Hematopoietic multipotent progenitor cell treated with erythropoietin and hydrocortisone succinate and interleukin-3 and kit ligand, for 15 days (in vitro differentiated cells): ENCODE measurements around the gene RNF151.
"Not testable (repeated sequence)": the region's sequence is repeated elsewhere in the genome, so short reads cannot be mapped to it uniquely, and the experiment has no call there.

ENCODE experiments used
- DNase-seq: peaks from one replicate; pipeline ENCODE4 v3.0.0-alpha.2; 2015; ENCODE audit warnings: low spot score

Gene RNF151

DNA sequence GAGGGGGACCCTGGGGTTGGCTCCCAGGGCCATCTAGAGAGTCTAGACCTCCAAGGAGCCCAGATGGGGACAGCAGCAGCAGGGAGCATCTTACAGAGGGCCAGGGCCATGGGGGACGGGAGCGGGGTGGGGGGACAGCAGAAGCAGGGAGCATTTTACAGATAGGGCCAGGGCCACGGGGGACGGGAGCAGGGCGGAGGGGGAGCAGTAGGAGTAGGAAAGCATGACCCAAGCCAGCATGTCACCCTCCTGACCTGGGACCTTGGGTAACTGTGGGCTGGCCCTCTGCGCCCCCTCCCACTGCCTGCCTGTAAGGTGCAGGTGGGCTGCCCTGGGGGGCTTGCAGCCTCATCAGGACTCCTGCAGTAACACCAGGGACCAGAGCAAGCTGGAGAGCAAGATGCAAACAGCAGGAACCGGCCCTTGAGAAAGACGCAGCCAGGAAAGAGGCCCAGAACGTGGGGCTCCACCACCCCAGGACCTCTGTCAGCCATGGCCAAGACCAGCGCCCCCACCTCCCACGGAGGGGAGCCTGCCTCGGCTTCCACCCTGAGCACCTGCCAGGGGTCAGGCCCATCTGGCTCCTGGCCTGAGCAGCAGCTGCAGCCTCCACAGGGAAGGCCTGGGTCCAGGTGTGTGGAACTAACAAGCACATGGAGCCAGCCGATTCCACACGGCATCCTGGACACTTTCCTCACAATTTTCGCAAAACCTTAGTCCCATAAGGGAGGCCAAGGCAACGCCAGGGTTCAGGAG, 40.6 kb downstream of the RNF151 start:
- DNase-seq: no peak

DNA sequence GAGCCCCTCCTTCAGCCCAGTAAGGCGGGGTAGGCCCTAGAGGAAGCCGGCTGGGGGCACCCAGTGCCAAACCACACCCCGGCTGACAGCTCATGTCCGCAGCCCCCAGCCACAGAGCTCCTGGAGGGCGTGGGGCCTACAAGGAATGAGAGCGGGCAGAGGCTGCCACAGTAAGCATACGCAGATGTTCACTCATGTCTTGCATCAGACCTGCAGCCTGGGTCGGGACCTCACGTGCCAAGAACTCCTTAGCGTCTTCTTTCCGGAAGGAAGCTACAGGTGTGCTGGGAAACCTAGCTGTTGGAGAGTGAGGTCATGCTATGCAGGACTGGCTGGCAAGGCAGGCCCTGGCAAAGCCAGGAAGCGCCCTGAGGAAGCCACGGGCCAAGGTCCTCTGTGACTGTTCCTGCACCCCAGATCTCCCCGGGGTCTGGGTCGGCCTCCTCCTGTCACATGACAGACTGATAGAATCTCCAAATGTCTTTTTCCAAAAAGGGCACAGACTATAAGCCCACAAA, 41.4 kb downstream of the RNF151 start:
- no peak for DNase-seq

DNA sequence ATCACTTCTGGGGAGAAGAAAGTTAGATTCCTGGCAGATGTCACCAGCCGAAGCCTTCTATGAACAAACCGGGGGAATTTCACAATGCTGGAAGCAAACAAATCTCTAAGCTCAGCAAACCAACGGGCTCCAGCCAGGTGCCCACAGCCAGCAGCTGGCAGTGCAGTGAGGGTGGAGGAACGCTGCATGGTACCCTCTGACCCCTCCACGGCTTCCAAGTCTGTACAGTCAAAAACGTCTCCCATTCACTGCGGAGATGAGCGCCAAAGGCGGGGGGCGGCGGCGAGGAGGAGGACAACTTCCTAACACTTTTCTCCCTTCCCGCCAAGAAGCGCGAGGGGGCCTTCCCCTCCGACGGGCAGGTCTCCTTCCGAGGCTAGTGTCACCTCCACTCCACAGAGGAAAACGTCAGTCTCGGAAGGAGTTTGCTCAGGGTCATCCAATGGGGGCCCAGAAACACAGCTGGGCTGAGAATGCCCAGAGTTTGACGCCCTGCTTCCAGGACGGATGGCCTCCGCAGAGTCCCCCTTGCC, 42.0 kb downstream of the RNF151 start:
- DNase-seq: no peak

DNA sequence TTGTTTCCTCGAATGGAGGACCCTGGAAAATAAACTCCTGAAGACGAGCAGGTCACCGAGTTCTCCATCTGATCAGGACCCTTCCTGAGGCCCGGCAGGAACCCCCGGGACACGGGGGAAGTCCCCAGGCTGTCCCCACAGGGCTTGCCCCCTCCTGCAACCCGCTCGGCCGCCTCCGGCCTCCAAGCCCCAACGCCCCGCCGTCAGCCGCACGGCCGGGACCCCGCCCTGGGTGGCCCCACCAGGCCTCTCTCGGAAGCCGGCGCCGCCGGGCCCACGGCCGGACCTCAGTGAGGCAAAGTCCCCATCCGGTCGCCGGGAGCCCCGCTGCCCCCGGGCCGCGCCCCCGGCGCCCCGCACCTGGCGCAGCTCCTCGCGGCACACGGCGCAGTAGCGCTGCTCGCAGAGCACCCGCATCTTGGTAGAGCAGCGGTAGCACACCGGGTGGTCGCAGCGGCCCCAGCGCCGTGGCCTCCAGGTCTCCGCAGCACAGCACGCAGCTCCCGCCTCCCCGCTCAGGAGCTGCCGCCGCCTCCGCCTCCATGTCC, 42.6 kb downstream of the RNF151 start:
- no peak for DNase-seq

DNA sequence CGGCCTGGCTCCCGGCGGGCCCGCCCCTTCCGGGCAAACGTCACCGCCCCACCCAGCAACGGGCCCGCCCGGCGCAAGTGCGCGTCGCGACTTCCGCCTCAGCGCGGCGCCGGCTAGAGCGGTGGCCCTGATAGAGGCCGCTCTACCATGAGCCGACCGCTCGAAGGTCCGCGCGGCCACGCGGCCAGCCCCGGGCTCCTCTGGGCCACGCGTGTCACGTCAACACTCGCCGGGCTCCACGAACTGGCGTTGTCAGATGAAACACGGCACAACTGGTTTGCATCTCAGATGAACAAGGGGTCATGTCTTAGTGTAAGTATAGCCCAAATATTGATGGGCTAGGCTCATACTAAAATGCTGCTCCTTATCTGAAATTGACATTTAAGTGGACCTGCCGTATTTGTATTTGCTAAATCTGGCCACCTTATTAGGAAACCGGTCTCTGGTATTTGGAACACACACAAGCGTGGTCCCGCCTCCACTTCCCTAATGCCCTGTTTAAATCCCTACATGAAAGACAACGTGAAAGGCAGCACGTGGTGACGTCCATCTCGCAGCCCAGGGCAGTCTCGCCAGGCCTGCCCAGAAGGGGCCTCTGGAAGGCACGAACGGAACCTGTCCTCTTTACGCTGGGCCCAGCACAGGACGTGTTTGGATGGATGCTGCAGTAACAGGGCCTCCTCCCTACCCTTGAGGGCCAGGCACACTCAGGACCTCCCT, 43.3 kb downstream of the RNF151 start, which contains the start of gene ZNF598:
ZNF598 (minus strand) TSS at position 31 of the 720 bp plus-strand sequence.
- peak; percentile 89 for DNase-seq

DNA sequence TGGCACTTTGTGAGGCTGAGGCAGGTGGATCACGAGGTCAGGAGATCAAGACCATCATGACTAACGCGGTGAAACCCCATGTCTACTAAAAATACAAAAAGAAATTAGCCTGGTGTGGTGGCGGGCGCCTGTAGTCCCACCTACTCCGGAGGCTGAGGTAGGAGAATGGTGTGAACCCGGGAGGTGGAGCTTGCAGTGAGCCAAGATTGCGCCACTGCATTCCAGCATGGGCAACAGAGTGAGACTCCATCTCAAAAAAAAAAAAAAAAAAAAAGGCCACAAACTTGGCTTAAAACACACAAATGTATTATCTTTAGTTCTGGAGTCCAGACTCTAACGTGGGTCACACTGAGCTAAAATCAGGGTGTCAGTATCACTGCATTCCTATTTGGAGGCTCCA, 45.1 kb downstream of the RNF151 start:
- not testable (repeated sequence) for DNase-seq

DNA sequence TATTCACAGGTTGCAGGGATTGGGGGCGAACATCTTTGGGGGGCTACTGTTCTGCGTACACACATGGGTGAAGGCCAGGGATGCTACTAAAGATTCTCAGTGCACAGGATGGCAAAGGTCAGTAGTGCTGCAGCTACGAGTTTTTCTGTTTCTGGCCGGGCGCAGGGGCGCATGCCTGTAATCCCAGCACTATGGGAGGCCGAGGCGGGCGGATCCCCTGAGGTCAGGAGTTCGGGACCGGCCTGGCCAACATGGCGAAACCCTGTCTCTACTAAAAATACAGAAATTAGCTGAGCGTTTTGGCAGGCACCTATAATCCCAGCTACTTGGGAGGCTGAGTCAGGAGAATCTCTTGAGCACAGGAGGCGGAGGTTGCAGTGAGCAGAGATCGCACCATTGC, 46.9 kb downstream of the RNF151 start:
- DNase-seq: no peak

DNA sequence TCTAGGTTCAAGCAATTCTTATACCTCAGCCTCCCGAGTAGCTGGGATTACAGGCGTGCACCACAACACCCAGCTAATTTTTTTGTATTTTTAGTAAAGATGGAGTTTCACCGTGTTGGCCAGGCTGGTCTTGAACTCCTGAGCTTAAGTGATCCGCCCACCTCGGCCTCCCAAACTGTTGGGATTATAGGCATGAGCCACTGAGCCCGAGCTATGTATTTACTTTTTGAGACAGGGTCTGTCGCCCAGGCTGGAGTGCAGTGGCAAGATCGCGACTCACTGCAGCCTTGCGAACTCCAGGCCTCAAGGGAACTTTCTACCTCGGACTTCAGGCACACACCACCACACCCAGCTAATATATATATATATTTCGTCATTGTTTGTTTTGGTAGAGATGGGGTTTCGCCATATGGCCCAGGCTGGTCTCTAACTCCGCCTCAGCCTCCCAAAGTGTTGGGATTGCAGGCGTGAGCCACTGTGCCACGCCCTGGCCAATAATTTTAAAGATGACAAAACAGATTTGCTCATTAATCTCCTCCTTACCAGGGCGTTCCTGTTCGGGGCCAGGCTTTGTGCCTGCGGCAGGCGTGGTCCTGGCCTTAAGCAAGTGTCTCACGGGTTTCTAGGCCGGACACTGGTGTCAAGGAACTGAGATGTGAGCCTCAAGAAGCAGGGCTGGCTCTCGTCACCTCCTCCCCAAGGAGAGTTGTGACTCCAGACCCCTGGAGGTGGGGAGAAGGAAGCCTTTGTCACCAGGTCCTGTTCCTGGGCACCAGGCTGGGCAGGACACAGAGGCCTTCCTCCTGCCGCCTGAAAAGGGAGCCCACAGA, 48.7 kb downstream of the RNF151 start:
- DNase-seq: no peak

DNA sequence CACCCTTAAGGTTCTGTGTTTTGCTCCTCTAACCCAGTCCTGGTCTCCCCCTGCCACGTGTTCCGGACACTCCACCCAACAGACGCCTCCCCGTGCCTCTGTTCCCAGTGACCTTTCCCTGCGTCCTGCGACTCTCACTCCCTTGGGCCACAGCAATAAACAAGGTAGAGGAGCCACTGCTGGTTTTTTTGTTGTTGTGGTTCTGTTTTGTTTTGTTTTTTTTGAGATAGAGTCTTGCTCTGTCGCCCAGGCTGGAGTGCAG, 49.2 kb downstream of the RNF151 start:
- DNase-seq: no peak

DNA sequence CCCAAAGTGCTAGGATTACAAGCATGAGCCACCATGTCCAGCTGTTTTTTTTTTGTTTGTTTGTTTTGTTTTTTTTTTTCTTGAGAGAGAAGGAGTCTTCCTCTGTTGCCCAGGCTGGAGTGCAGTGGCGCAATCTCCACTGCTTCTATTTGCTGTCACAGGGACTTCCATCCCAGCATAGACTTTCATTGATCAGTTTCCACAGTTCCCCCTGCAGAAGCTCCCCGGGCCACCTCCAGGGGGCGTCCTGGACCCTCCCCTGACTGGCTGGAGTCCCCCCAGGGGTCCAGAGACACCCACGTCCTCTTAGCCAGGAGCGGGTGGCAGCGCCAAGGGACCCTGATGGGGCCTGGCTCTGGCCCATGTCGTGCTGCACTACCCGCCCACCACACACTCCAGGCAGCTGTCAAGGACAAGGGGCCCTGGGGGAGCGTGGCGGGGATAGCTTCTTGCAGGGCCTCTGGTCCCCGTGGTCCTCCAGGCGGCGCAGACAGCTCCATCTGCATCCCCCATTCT, 49.8 kb downstream of the RNF151 start:
- DNase-seq: no peak
